ENCODE data around the gene ANKFN1. TPM values are rescaled to one million over a fixed set of nuclear protein-coding genes. Genes with fewer than 3 reads are reported as not detected.

ANKFN1 gene
- total RNA-seq, 1 experiment from 2014 or later = 0.49 TPM

DNA sequence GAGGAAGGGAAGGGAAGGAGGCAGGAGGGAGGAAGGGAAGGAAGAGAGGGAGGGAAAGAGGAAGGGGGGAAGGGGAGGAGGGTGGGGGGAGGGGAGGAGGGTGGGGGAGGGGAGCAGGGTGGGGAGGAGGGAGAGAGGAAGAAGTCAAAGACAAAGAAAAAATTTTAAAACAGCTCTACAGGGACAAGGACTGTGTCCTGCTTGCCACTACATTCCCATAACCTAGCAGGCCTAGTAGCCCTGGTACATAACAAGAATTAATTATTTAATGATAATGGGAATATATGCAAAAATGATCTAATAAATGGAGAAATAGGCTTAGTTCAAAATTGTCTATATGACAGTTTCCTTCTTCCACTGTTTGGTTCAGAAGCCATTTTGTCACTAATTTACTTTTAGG is 392.7 kb downstream of the ANKFN1 start:
- no peaks in the 10 kb centered on the region for H3K36me3 Mint-ChIP-seq (ENCODE audit: insufficient read depth, unreplicated experiment)
- ChIA-PET CTCF (no interaction called here), POLR2A (no interaction called here)
- no peak for DNase-seq (ENCODE audit: unreplicated experiment)
- no peaks in the 10 kb centered on the region for H3K4me1 Mint-ChIP-seq (ENCODE audit: insufficient read depth, unreplicated experiment)
- no TSS peak for BruUV-seq (replicated peaks)
- no peak overlapping the region for H3K27ac Mint-ChIP-seq (ENCODE audit: low read depth, unreplicated experiment)
- no peaks in the 10 kb centered on the region for H3K27me3 Mint-ChIP-seq (ENCODE audit: insufficient read depth, unreplicated experiment)
- TF ChIP-seq, protein P1, sequence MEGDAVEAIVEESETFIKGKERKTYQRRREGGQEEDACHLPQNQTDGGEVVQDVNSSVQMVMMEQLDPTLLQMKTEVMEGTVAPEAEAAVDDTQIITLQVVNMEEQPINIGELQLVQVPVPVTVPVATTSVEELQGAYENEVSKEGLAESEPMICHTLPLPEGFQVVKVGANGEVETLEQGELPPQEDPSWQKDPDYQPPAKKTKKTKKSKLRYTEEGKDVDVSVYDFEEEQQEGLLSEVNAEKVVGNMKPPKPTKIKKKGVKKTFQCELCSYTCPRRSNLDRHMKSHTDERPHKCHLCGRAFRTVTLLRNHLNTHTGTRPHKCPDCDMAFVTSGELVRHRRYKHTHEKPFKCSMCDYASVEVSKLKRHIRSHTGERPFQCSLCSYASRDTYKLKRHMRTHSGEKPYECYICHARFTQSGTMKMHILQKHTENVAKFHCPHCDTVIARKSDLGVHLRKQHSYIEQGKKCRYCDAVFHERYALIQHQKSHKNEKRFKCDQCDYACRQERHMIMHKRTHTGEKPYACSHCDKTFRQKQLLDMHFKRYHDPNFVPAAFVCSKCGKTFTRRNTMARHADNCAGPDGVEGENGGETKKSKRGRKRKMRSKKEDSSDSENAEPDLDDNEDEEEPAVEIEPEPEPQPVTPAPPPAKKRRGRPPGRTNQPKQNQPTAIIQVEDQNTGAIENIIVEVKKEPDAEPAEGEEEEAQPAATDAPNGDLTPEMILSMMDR (IDR thresholded peaks at IDR 0.05; ENCODE audit: unreplicated experiment) = no peak
- H3K4me3 Mint-ChIP-seq (ENCODE audit: unreplicated experiment) = no peak overlapping the region
- no peaks in the 10 kb centered on the region for H3K9me3 Mint-ChIP-seq (ENCODE audit: unreplicated experiment)
- intact Hi-C loops (cut with micrococcal nuclease) = no loop called here

DNA sequence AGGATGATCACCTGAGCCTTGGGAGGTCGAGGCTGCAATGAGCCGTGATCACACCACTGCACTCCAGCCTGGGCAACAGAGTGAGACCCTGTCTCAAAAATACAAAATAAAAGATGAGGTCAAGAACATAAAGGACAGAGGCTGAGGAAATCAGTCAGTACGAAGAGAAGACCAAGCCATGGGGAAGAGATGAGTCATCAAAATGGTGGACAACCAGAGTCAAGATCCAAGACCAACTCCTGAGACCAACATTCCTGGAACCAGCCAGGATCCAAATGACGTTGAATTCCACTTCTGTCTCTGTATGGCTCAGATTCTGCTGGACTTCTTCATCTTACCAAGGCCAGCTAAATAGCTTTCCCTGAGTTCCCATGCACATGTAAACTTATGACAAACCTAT is 395.4 kb downstream of the ANKFN1 start:
- CTCF ChIA-PET = no interaction called here
- Mint-ChIP-seq H3K9me3 (ENCODE audit: unreplicated experiment) (no peaks in the 10 kb centered on the region), H3K4me3 (ENCODE audit: unreplicated experiment) (no peak overlapping the region), H3K4me1 (ENCODE audit: insufficient read depth, unreplicated experiment) (no peaks in the 10 kb centered on the region), H3K27me3 (ENCODE audit: insufficient read depth, unreplicated experiment) (no peaks in the 10 kb centered on the region), H3K27ac (ENCODE audit: low read depth, unreplicated experiment) (no peak overlapping the region), H3K36me3 (ENCODE audit: insufficient read depth, unreplicated experiment) (no peaks in the 10 kb centered on the region)
- POLR2A ChIA-PET = no interaction called here
- BruUV-seq (replicated peaks) = no TSS peak
- TF ChIP-seq, protein P1 (IDR thresholded peaks at IDR 0.05; ENCODE audit: unreplicated experiment) = no peak
- DNase-seq (ENCODE audit: unreplicated experiment) = no peak
- intact Hi-C loops (cut with micrococcal nuclease) = no loop called here

DNA sequence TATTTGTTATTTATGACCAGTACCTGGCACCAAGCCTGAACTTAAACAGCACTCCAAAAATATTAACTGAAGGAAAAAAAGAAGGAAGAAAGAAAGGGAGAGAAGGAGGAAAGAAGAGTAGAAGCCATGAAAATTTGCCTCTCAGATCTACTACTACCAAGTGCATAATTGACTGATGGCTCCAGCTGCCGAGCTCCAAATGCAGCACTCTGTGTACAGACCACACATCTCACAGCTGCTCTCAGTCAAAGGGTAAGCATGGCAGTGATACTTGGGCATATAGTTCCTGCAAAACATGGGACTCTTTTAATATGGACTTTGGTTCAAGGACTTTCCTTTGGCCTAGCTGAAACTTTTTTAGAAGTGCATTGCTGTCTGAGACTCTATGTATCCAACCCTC is 396.2 kb downstream of the ANKFN1 start:
- Mint-ChIP-seq H3K4me1 (ENCODE audit: insufficient read depth, unreplicated experiment) (no peaks in the 10 kb centered on the region), H3K27me3 (ENCODE audit: insufficient read depth, unreplicated experiment) (no peaks in the 10 kb centered on the region), H3K36me3 (ENCODE audit: insufficient read depth, unreplicated experiment) (no peaks in the 10 kb centered on the region), H3K4me3 (ENCODE audit: unreplicated experiment) (no peak overlapping the region), H3K27ac (ENCODE audit: low read depth, unreplicated experiment) (no peak overlapping the region), H3K9me3 (ENCODE audit: unreplicated experiment) (no peaks in the 10 kb centered on the region)
- TF ChIP-seq, protein P1 (IDR thresholded peaks at IDR 0.05; ENCODE audit: unreplicated experiment) = no peak
- CTCF ChIA-PET = no interaction called here
- intact Hi-C loops (cut with micrococcal nuclease) = no loop called here
- no peak for DNase-seq (ENCODE audit: unreplicated experiment)
- no TSS peak for BruUV-seq (replicated peaks)
- POLR2A ChIA-PET = no interaction called here

DNA sequence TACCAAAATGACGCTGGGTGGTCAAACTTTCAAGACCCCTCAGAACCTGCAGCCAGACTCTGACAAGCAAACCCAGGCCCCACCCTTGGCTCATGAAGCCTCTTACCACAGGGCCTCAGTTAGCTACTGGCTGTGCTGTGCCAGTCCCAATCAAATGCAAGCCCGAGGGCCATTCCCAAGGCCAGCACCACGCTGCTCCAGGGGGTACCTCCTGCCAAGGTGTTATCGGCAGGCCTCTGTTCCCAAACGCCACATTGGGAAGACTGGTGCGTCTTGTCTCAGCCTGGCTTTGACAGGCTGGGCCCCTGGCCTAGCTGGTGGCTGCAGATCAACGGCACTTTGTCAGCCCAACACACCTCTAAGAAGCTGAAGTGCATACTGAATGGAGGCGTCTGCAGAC is 404.4 kb downstream of the ANKFN1 start:
- DNase-seq (ENCODE audit: unreplicated experiment) = no peak
- H3K9me3 Mint-ChIP-seq (ENCODE audit: unreplicated experiment) = no peaks in the 10 kb centered on the region
- H3K4me1 Mint-ChIP-seq (ENCODE audit: insufficient read depth, unreplicated experiment) = no peaks in the 10 kb centered on the region
- BruUV-seq (replicated peaks) = no TSS peak
- intact Hi-C loops (cut with micrococcal nuclease) = no loop called here
- H3K27ac Mint-ChIP-seq (ENCODE audit: low read depth, unreplicated experiment) = no peak overlapping the region
- H3K27me3 Mint-ChIP-seq (ENCODE audit: insufficient read depth, unreplicated experiment) = no peaks in the 10 kb centered on the region
- H3K4me3 Mint-ChIP-seq (ENCODE audit: unreplicated experiment) = no peak overlapping the region
- TF ChIP-seq, protein P1 (IDR thresholded peaks at IDR 0.05; ENCODE audit: unreplicated experiment) = no peak
- CTCF ChIA-PET = no interaction called here
- H3K36me3 Mint-ChIP-seq (ENCODE audit: insufficient read depth, unreplicated experiment) = no peaks in the 10 kb centered on the region
- POLR2A ChIA-PET = no interaction called here

All from MCF 10A (cell line).